ENCODE data around the gene GUCY1A2.

Gene GUCY1A2

DNA sequence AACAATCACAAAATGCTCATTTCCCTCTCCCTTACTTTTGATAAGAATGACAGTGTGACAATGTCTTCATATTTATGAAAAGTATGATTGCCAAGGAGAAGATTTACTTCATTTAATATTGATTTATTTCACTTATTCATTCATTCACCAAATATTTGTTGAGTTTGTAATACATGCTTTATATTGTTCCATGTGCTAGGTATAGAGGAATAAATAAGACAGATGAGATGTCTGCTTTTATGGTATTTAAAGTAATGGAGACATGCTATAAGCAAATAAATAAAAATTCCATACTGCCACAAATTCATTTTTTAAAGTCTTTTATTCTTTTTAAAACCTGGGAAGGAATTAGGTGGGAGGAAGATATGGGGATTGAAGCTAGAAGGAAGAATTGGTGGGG, 289.4 kb downstream of the GUCY1A2 start:
- DNase-seq (ENCODE audit: low read depth): no peak

DNA sequence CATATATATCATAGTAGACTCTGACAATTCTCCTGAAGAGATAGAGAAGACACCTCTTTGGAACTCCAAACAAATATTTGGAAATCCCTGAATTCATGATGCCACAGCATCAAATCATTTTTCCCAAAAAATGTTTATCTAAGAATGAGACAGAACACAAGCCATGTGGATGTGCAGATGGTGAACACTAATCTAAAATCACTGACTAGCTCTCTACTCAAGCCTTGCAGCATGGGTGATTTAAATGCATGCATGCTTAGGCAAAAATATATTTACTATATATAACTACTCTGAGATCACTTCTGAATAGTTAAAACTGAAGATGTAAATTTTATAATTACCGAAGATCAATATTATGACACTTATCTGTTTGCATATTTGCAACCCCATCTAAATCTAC, 289.9 kb downstream of the GUCY1A2 start:
- no peak for DNase-seq (ENCODE audit: low read depth)

DNA sequence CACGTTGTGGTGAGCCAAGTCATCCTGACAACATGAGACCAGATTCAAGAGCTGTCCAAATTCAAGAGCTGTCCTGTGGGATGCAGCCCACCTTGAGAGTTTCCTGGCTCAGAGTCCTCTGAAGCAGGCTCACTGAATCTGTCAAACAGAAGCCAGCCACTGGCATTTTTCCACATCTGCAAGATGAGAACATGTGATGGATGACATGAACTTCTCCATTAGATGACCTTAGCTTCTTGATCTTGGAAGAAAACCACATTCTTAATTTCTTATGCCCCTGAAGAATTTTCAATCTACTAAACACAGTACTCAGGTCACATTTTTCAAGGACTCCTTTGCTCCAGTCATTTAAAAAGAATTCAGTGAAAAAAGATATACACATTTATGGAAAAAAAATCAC, 291.0 kb downstream of the GUCY1A2 start:
- no peak for DNase-seq (ENCODE audit: low read depth)

DNA sequence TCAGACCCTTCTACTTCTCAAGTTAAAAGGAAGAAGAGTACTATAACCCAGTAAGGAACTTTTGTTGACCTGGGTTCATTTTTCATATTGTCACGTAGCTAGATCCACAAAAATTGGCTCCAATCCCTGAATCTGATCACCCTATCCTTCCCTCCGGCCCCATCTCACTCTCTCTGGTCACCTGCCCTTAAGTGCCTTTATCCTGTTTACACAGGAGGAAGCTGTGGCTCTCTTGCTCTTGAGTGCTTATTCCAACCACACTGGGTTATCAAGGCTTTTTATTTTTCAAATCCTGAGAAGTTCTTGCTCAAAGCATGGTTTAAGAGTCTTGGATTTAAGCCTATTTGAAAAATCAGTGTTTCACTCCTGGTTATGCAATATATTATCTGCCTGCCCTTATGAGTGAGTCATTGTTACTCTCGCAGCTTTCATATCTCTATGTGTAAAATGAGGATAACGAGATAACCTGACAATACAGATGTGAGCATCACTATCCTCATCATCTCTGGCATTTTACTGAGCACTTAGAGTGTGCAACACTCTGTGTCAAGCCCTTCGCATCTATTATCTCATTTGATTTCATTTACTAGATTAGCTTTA, 293.9 kb downstream of the GUCY1A2 start:
- no peak for DNase-seq (ENCODE audit: low read depth)

DNA sequence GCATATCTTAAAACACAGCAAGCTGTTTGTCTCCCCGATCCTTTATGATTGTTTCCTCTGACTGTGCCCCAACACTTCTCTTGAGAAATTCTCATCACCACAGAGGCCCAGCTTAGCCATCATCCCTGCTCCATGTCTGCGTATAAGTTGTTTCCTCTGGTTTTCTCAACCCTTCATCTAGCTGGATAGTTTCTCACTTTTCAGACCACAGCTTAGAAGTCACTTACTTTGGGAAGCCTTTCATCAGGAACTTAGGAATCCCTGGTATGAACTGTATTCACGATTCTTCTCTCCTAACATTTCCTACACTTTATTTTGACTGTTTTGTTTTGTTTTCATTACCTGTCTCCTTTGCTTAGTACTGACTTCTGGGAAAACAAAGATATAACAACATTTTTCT, 295.2 kb downstream of the GUCY1A2 start:
- DNase-seq (ENCODE audit: low read depth): no peak

DNA sequence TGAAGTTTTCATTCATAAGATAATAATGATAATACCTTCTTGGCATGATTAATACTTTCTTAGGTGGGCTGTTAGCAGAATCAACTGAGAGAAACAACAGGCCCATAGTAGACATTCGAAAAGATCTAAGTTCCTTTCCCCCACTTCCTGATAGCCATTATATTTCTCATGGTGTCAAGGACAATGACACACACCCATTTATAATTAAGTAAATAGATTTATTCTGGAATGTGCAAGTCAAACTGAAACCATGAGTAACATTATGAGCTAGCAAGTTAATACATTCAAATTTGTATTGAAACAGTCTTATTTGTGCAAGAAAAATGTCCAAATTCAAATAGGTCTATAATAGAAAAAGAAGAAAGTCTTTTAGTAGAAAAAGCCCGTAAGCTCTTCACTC, 301.1 kb downstream of the GUCY1A2 start:
- DNase-seq (ENCODE audit: low read depth): no peak

DNA sequence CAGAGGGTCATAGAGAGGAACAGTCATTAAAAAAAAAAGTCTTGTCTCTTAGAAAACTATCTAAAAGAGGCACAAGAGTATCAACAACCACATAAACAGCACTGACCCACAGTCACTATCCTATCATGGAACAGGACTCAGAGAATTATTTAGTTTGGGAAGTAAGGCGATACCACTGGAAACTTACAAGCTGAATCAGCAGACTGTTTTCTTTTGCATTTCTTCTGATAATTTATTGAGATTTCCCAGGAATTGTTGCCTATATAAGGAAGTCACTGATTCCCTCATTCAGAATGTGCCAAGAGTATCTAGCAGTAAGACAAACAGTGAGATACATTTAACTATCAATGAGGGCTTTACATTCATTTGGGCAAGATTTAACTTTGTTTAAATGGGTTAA, 304.1 kb downstream of the GUCY1A2 start:
- DNase-seq (ENCODE audit: low read depth): no peak

DNA sequence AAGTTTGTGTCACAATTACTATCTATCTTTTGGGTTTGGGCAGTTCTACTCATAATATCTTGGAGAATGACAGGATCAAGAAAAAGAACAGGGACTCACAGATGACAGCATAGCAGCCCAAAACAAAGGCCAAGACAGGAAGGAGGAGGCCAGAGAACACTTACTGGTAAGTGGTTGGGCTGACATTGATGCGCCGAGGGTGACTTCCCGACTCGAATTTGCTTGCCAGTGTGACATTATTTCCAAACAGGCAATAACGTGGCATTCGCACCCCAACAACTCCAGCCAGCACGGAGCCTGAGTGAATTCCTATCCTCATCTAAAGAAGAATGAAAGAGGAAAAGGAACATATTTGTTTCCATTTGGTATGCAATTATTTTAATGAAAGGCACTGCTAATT, 309.9 kb downstream of the GUCY1A2 start:
- DNase-seq (ENCODE audit: low read depth): no peak

DNA sequence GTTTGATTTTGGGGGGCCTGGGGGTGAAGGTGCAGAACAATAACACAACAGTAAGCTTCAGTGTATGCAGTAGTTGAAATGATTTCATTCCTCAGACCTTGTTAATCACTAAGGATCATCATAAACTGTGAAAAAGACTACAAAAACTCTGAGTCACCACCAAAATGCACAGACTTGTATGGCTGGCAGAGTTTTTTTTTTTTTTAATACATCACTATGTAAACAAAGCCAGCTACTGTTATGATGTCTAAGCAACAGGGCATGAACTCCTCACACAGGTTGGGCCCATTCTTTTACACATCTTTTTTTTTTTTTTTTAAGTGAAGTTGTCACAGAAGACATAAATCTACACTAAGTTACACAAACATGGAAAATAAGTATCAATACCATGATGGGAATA, 311.9 kb downstream of the GUCY1A2 start:
- DNase-seq (ENCODE audit: low read depth): no peak

DNA sequence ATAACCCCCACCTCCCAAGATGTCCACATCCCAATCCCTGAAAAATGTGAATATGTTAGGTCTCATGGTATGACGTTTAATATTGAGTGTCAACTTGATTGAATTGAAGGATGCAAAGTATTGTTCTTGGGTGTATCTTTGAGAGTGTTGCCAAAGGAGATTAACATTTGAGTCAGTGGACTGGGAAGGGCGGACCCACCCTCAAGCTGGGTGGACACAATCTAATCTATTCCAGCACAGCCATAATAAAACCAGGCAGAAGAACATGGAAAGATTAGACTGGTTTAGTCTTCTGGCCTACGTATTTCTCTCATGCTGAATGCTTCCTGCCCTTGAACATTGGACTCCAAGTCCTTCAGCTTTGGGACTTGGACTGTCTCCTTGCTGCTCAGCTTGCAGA, 315.5 kb downstream of the GUCY1A2 start:
- no peak for DNase-seq (ENCODE audit: low read depth)

DNA sequence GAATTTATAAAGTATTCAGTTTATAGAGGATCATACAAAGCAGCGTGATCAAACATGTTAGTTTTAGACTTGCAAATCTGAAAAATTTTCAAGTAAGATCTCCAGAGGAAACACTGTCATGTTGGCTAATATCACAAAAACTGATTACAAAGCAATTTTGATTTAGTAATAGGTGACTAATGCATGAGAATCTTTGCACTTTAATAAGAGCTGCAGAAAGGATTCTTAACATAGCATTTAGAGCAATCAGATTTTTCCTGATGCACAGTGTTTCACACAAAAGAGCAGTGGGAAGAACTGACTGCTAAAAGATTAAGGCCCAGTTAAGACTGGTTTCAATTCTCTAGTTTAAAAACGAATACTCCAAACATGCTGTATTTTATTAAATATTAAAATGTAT, 321.2 kb downstream of the GUCY1A2 start:
- DNase-seq (ENCODE audit: low read depth): no peak

DNA sequence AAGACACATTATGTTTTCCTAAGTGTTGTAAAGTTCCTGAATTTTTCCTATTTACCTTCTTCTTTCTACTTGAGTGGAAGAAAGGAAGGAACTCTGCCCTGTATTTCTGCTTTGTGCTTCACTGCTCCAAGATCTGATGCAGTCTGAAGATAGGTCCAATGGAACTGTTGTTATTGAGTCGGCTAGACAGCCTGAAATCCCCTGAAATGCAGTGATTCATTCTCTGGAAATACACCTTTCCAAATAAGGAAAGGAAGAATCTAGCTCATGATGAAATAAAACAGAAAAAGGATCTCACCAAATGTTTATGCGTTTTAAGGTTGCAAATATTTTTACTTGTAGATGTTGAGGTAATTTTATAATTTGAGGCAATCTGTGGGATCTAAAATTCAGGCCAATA, 322.8 kb downstream of the GUCY1A2 start:
- DNase-seq (ENCODE audit: low read depth): no peak

DNA sequence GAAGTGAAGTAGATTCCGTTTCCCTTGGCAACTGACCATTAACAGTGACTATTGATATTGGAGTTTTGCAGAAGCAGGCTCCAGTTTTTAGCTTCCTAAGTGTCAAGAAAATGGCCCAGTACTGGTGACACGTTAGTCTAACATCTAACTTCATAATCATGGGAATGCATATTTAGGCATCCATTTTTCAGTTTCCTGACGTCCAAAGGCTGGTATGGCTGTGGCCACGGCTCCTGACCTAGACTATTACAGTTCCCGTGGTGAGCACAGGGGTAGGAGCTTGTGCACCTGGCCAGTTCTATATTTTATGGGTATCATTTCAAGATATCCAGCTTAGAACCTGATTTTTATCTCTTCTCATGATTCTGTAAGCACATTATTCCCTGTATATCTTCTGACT, 323.8 kb downstream of the GUCY1A2 start:
- no peak for DNase-seq (ENCODE audit: low read depth)

DNA sequence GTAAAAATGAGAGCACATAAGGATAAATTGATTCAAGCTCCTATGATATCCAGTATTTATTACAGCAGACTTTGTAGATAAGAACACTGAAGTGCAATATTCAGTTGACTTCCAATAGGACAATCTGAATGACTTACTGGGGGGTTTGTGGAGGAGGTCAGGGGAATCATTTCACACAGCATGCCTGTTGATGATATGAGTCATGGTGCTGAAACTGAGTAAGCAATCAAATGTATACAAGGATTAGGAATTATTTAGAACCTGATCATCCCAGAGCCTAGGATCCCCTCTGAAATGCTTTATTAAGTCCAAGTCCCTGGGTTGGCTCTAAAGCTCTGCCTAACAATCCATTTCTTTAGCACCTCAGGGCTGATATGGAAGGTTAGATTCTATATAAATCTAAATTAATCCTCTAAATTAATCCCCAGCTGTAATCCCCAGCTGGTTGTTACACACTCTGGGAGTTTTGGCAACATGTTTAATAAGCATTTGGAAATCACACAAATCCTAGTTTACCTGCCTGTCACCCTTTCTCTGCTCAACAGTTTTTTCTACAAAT, 326.4 kb downstream of the GUCY1A2 start:
- DNase-seq (ENCODE audit: low read depth): no peak

DNA sequence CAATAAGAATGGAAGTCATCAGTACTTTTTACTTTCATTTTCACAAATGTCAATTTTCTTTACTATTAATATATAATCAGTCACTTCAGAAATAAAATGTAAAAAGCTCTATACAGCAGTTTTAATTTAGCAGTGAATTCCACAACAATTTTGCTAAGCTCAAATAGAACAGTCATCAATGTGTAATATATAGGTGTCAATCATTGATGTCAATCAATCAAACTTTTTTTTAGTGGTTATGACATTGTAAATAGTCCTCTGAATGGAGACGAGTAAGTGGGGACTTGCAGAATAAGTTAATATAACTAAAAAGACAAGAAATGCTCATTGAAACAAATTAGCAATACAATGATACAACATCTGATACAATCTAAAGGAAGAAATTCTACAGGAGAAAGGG, 327.4 kb downstream of the GUCY1A2 start:
- no peak for DNase-seq (ENCODE audit: low read depth)

DNA sequence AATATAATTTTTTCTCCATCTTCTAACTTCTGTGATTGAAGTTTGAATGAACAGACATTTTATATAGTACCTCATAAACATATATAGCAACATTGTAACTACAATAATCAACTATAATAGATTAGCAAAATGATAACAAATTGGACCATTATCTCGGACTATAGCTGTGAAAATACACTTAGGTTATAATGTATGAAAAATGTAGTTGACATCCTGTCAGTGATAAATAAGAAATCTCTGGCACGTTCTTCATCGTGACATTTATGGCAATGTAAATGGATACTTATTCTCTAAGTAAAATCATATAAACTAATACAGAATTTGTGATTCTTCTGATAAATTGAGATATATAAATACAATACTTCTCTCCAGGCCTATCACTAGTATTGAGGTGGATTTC, 333.3 kb downstream of the GUCY1A2 start:
- DNase-seq (ENCODE audit: low read depth): no peak

DNA sequence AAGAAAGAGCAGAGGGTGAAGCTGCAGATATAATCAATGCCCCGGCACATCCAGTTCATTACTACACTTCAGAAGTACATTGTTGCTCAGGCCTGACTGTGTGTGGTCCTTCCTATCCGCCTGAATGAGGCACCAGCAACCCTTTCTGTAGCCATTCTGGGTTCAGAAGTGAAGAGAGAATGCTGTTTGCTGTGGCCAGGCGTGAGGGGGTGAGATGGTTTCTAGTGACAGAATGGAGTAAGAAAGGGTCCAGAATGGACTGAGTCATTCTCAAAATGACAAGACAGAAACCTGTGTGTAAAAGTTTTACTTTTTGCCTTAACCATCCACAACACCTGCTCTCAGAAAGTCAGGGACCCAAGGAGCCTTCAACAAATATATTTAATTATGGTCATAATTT, 334.8 kb downstream of the GUCY1A2 start:
- no peak for DNase-seq (ENCODE audit: low read depth)

DNA sequence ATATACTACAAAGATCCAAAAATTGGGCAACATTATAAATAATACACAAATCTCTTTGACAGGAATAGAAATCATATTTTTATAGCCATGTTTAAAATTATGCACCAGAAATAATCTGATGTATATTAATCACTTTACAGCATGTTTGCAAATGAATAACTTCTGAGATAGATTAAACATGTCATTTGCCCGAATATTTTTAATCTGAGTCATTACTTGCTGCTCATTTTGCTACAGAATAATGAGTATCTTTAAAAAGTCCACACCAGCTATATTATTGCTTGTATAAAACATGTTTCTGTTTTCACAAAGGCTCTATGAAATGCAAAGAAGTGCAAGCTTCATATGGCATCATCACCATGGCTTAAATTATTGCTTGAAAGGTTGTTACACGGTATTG, 336.8 kb downstream of the GUCY1A2 start:
- DNase-seq (ENCODE audit: low read depth): no peak

DNA sequence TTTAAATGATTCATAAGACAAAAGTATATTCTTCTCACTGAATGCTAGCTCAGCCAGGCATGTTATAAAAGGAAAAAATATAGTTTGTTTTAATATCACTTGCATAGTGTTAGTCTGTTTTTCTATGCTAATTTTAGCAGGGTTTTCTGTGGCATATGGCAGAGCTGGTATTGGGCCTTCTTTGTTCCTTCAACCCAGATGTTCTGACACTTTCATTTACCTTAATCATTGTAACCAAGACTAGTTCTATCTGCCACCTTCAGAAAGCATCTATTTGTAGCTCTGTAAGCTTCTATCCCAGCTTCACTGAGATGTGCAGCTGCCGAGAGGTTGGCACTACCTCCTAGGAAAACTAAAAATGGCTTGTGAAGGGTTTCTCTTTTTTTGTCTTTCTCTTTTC, 338.7 kb downstream of the GUCY1A2 start:
- DNase-seq (ENCODE audit: low read depth): no peak

DNA sequence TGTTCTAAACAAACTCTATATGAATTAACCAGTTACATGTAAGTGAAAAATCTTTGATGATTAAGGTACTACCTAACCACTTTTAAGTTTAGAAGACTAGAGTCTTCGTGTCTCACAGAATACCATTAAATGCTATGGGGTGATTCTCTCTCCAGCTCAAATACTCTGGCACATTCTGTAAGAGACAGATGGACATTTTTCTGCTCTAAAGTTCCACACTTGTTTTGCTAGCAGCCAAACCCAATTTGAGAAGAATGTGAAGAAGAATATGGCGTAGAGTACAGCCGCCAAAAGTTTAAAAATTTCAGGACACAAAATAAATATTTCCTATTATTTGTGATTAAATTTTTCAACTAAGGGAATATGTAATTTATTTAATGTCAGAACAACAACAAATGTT, 339.1 kb downstream of the GUCY1A2 start:
- no peak for DNase-seq (ENCODE audit: low read depth)

DNA sequence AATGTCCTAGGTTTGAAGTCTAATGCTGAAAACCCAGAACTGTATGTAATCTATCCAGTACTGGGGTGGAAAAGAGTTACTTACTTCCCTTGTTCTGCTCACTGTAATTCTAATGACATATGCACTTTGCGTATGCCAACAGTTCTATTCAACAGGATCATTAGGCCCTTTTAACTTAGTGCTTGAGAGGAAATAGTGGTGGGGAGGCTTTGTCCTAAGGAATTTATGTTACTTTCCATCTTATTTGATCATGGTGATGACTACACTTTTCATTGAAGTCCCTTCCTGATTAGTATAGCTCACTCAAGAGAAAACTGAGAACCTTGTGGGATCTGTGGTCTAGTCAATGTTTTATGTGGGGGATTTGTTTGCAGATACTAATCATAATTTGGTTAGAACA, 348.2 kb downstream of the GUCY1A2 start:
- no peak for DNase-seq (ENCODE audit: low read depth)

DNA sequence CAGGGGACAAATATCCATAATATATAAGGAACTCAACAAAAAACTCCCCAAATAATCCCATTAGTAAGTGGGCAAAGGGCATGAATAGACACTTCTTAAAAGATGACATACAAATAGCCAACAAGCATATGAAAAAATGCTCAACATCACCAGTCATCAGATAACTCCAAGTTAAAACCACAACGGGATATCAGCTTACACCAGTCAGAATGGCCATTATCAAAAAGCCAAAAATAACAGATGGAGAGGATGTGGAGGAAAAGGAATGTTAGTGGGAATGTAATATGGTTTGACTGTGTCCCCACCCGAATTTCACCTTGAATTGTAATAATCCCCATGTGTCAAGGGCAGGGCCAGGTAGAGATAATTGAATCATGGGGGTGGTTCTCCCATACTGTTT, 350.1 kb downstream of the GUCY1A2 start:
- no peak for DNase-seq (ENCODE audit: low read depth)

DNA sequence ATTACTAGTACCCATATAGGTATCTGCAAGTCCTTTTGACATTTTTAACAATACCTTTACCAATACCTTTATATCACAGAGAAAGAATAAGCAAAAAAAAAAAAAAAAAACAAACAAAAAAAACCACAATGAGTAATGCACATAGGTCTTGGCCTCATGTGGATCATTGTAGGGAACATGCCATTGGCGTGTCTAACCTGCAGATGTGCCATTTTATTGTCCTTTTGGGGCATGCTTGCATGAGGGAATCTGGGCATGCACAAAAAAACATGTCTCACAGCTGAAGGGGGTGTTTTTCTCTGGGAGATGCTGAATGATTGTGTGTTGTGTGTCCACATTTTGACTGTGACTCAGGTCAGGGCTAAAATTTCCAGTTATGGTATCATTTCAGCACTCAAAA, 361.6 kb downstream of the GUCY1A2 start:
- no peak for DNase-seq (ENCODE audit: low read depth)

DNA sequence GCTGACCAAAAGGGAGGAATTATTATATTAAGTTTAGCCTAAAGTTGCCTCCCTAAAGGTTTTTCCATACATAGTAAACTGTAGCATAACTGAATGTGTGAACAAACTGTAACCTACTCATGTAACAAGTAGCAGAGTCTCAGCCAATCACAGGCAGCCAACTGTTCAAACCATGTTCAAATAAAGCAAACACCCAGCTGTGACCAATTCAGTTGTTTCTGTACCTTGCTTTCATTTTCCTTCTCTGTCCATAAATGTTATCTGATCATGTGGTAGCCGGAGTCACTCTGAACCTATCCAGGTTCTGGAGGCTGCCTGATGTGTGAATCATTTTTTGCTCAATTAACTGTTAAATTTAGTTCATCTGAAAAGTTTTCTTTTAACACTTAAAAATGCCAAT, 373.5 kb downstream of the GUCY1A2 start:
- DNase-seq (ENCODE audit: low read depth): no peak

DNA sequence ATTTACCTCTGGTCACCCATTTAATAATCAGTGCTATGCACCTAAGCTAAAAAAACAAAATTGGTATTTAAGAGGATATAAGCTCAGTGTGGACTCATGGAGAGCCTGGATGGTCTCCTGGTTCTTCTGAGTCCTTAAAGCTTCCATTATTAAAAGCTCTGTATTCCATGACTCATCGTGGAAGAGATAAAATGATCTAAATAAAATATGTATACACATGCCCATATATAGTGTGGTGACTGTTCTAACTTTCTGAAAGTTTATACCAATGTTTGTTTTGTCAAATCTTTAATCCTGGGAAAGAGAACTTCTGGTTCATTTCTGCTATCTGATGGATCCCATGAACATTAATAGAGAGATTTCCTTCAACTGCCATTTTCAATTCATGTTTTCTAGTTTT, 375.9 kb downstream of the GUCY1A2 start:
- DNase-seq (ENCODE audit: low read depth): no peak
